HepG2 (cell line): ENCODE results near the gene SPDYE2B. TPM values are rescaled to one million over a fixed set of nuclear protein-coding genes. Genes with fewer than 3 reads are reported as not detected.
"Not testable (repeated sequence)": the region's sequence is repeated elsewhere in the genome, so short reads cannot be mapped to it uniquely, and the experiment has no call there.

Experiments
- ATAC-seq: fragments of 200-7000 bp; cut with Tn5 transposase; 3 replicates; pipeline ENCODE4 v1.9.1; 2020; ENCODE audit warnings: mild to moderate bottlenecking, moderate library complexity
- BruUV-seq: library from RNA; stranded (reverse); fragments of 400-500 nt; replicated peaks from 2 replicates; lab custom pipeline; 2021; lab: Mats Ljungman, UMichigan
- CTCF ChIA-PET: fragments of 300-600 bp; formaldehyde crosslinking; extraction: SDS; loops from one replicate; lab custom pipeline; 2021; ENCODE audit warnings: low total read pairs, inconsistent platforms, low intra/inter-chr PET ratio; lab: Yijun Ruan, JAX
- POLR2A ChIA-PET: fragments of 350-600 bp; sonication (Branson Sonifier 250); formaldehyde crosslinking; loops from one replicate; lab custom pipeline; 2020; ENCODE audit warnings: antibody characterized with exemption, inconsistent platforms; lab: Yijun Ruan, JAX
- DNase-seq: peaks from one replicate; pipeline ENCODE4 v3.0.0-alpha.2; 2015; ENCODE audit warnings: low spot score
- FAIRE-seq: peaks from 3 replicates; lab custom pipeline; 2011; peaks lifted over from hg19 to GRCh38; lab: Jason Lieb, UNC
- H2AFZ ChIP-seq: one replicate; pipeline ENCODE4 v1.6.1; 2011; ENCODE audit warnings: low read length, inconsistent platforms
- H3K27ac ChIP-seq: fragments of 300-600 bp; 3 replicates; pipeline ENCODE4 v1.8.0; 2011; ENCODE audit warnings: mixed run types, mild to moderate bottlenecking, mixed read lengths, low read length, inconsistent platforms; ENCODE audit not compliant: insufficient read depth; ENCODE audit errors: extremely low read length
- H3K27me3 ChIP-seq, 2 experiments: fragments of 200-600 bp in 1 of 2; 2 replicates in 1 of 2; 3 replicates in 1 of 2; pipeline versions ENCODE4 v1.6.0 to v1.8.0; 2011; ENCODE audit warnings: low read length in 2 of 2, mild to moderate bottlenecking in 2 of 2, moderate library complexity in 2 of 2, inconsistent platforms in 1 of 2; ENCODE audit not compliant: insufficient read depth in 2 of 2, control insufficient read depth in 1 of 2
- H3K36me3 ChIP-seq, 2 experiments: fragments of 200-600 bp in 1 of 2; replicated peaks in 1 of 2; 2 replicates in 1 of 2; 3 replicates in 1 of 2; pipeline versions ENCODE4 v1.5.1 to v1.8.0; 2011; ENCODE audit warnings: low read length in 2 of 2, inconsistent platforms in 1 of 2; ENCODE audit not compliant: insufficient read depth in 2 of 2, control insufficient read depth in 1 of 2
- H3K4me1 ChIP-seq: 2 replicates; pipeline ENCODE4 v1.5.1; 2012; ENCODE audit warnings: low read length, inconsistent platforms; ENCODE audit not compliant: insufficient read depth
- H3K4me2 ChIP-seq: 2 replicates; pipeline ENCODE4 v1.6.0; 2011; ENCODE audit warnings: low read depth, low read length, inconsistent platforms
- H3K4me3 ChIP-seq, 3 experiments: fragments of 200-600 bp in 1 of 3; sonication (generic), shearing (Covaris generic) in 1 of 3; replicated peaks in 1 of 3; 2 replicates each; pipeline ENCODE4 v1.5.1; 2011 to 2016; ENCODE audit warnings: low read length in 3 of 3, inconsistent platforms in 2 of 3, low read depth in 2 of 3, mild to moderate bottlenecking in 2 of 3, control low read depth in 1 of 3, mixed read lengths in 1 of 3; ENCODE audit not compliant: insufficient read depth in 1 of 3
- H3K79me2 ChIP-seq: one replicate; pipeline ENCODE4 v1.6.1; 2011; ENCODE audit warnings: low read length, inconsistent platforms; ENCODE audit not compliant: insufficient read depth
- H3K9ac ChIP-seq: 2 replicates; pipeline ENCODE4 v1.6.0; 2011; ENCODE audit warnings: mild to moderate bottlenecking, low read depth, low read length, inconsistent platforms; ENCODE audit not compliant: insufficient read depth
- H3K9me3 ChIP-seq: 2 replicates; pipeline ENCODE4 v1.5.1; 2012; ENCODE audit warnings: mild to moderate bottlenecking, low read length
- H4K20me1 ChIP-seq: 2 replicates; pipeline ENCODE4 v1.6.0; 2011; ENCODE audit warnings: inconsistent platforms, mild to moderate bottlenecking, low read length, moderate library complexity; ENCODE audit not compliant: insufficient read depth
- GABPB1 ChIP-seq: IDR thresholded peaks from 2 replicates; pipeline ENCODE4 v1.6.1; 2016; ENCODE audit warnings: mild to moderate bottlenecking, missing genetic modification reagents, moderate library complexity, missing compliant biosample characterization
- KDM2A ChIP-seq: sonication (generic); formaldehyde crosslinking; IDR thresholded peaks from 2 replicates; pipeline ENCODE4 v1.4.0; 2020; ENCODE audit warnings: low read depth, missing genetic modification reagents, borderline replicate concordance
- WGBS: methylation state at CpG from one replicate; pipeline ENCODE4 v1.1.6; 2017; ENCODE audit warnings: low lambda C conversion rate; 5-methylcytosine and 5-hydroxymethylcytosine counted together
- in situ Hi-C: cut with HindIII; loops from 2 replicates; pipeline ENCODE4 v1.10.0; 2017; ENCODE audit warnings: low pct_unique_long_range_greater_than_20kb; ENCODE audit not compliant: extremely low pct_ligation_motif_present
- intact Hi-C: fragments of 100-400 bp; cut with micrococcal nuclease; formaldehyde crosslinking; loops from one replicate; pipeline ENCODE4 v1.10.0; 2022; ENCODE audit not compliant: unreplicated experiment
- polyA plus RNA-seq, 8 experiments: library from polyadenylated mRNA; depleted of rRNA in 3 of 8; stranded (reverse) in 7 of 8; unstranded in 1 of 8; fragments of >200 nt; fragmentation: Illumina TruSeq in 4 of 8; extraction: Trizol in 4 of 8; gene quantifications; 2 replicates each; pipeline versions ENCODE4 v1.2.1 to v1.2.3, GENCODE V29; 2011 to 2016; ENCODE audit warnings: low read depth in 4 of 8, missing spikeins in 1 of 8, mixed read lengths in 1 of 8; ENCODE audit not compliant: insufficient read depth in 1 of 8
- total RNA-seq, 5 experiments: library from RNA; depleted of rRNA; stranded (reverse); fragments of >200 nt; fragmentation: Illumina TruSeq; extraction: Trizol; gene quantifications; 2 replicates each; pipeline ENCODE4 v1.2.3, GENCODE V29; 2016; ENCODE audit warnings: low read depth in 1 of 5
- TF ChIP-seq, protein P1 (sequence below): sonication (generic); formaldehyde crosslinking; IDR thresholded peaks from 2 replicates; pipeline ENCODE4 v1.4.0; 2020; ENCODE audit warnings: missing genetic modification reagents

Gene SPDYE2B
- total and polyA plus RNA-seq, 2 of the 13 experiments (the other 11 are each of a cell fraction or from before 2014, with no cell fraction given): not detected

DNA sequence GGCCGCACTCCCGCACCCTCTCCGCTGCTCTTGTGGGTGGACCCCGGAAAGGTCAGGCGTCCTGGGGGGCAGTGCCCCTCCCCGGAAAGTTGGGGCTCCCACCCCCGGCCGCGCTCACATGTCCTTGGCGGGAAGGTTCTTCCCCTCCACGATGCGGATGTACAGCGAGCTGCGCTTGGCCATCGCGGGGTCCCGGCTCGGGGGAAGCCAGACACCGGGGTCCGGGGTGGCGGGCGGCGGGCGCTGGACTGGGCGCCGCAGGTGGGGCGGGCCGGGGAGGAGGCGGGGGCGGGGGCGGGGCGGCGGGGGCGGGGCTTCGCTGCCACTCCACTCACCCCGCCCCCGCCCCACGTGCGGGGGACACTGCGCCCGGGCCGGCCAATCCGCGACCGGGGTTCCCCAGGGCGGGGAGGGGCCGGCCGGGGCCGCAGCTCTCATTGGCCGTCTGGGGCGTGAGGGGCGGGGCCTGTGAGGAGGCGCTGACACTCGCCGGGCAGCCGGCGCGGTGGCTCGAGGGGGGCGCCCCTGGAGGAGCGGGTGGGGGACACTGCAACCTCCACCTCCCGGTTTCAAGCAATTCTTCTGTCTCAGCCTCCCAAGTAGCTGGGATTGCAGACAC is 33.5 kb upstream of the SPDYE2B start, which contains the start of gene RASA4:
Gene RASA4 (minus strand): TSS at position 250 of the 619 bp plus-strand sequence. CDS start 67 bp downstream, at position 183.
- H3K27ac ChIP-seq, H3K27me3 ChIP-seq, POLR2A ChIA-PET, H3K4me1 ChIP-seq, H4K20me1 ChIP-seq, intact Hi-C loops, in situ Hi-C loops, BruUV-seq, CTCF ChIA-PET, H3K9ac ChIP-seq, DNase-seq, FAIRE-seq, H3K79me2 ChIP-seq, H3K9me3 ChIP-seq, H3K36me3 ChIP-seq, H2AFZ ChIP-seq: not testable (repeated sequence)
- TF ChIP-seq KDM2A (peak; percentile 41; the same call in 1 of the 2 replicates), GABPB1 (CRISPR knock-in tag) (peak; percentile 12; the same call in 1 of the 2 replicates)
- TF ChIP-seq, protein P1, sequence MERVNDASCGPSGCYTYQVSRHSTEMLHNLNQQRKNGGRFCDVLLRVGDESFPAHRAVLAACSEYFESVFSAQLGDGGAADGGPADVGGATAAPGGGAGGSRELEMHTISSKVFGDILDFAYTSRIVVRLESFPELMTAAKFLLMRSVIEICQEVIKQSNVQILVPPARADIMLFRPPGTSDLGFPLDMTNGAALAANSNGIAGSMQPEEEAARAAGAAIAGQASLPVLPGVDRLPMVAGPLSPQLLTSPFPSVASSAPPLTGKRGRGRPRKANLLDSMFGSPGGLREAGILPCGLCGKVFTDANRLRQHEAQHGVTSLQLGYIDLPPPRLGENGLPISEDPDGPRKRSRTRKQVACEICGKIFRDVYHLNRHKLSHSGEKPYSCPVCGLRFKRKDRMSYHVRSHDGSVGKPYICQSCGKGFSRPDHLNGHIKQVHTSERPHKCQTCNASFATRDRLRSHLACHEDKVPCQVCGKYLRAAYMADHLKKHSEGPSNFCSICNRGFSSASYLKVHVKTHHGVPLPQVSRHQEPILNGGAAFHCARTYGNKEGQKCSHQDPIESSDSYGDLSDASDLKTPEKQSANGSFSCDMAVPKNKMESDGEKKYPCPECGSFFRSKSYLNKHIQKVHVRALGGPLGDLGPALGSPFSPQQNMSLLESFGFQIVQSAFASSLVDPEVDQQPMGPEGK: peak; percentile 40; the same call in 1 of the 2 replicates
- no CpG with 5 or more reads among the region's 62 CpGs for WGBS
- ATAC-seq: peak; percentile 82
- H3K4me2 ChIP-seq: peak within 1 kb of the TSS; percentile 36; the same call in 1 of the 2 replicates
- peak within 1 kb of the TSS in 2 of 3 experiments; percentile 46 to 47; a peak in 3 of 6 replicates for H3K4me3 ChIP-seq

DNA sequence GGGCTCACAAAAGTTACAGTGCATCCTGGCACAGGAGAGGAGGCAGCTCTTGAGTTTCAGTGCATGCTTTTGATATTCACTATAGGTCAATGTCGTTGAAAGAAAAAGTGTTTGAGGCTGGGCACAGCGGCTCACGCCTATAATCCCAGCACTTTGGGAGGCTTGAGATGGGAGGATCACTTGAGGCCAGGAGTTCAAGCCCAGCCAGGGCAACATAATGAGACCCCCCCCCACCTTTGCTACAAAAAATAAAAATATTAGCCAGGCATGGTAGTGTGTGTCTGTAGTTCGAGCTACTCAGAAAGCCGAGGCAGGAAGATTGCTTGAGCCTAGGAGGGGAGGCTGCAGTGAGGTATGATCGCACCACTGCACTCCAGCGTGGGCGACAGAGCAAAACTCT is 32.0 kb upstream of the SPDYE2B start:
- FAIRE-seq, in situ Hi-C loops, intact Hi-C loops, H3K79me2 ChIP-seq, H3K4me3 ChIP-seq, H4K20me1 ChIP-seq, H3K4me2 ChIP-seq, POLR2A ChIA-PET, H3K27ac ChIP-seq, ATAC-seq, H3K36me3 ChIP-seq, H3K9me3 ChIP-seq, BruUV-seq, CTCF ChIA-PET, DNase-seq, H3K27me3 ChIP-seq, H3K9ac ChIP-seq, H3K4me1 ChIP-seq, H2AFZ ChIP-seq: not testable (repeated sequence)
- WGBS: 65% methylated on average over 3 of the region's 8 CpGs

DNA sequence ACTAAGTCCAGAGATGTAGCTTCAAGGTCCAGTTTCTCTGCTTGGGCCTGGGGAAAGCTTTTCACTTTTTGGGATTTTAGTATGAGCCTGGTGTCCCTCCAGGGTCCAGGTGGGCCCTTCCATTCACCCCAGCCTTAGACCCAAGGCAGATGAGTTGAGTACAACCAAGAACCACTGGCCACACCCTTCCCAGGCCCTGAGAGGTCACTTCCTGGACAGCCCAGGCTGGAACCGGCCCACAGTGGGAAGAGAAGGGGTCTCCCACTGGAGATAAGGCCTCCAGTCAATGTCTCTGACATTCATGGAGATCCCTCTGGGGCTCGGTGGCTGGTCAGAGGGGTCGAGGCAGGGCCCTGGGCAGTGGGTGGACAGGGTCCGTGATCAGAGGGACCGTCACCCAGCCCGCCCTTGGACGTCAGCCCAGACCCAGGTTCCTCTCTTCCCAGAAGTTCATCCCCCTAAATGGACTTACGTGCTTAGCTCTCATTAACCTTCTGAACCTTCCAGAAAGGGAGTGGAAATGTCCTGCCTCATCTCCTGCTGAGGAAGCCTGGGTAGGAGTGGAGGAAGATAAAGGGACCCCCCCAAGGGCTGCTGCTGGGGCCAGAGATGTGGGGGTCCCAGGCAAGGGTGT is 22.7 kb upstream of the SPDYE2B start:
- BruUV-seq, H3K4me3 ChIP-seq, H3K4me2 ChIP-seq, H2AFZ ChIP-seq, H3K4me1 ChIP-seq, H3K9ac ChIP-seq, H3K27ac ChIP-seq, H3K9me3 ChIP-seq, H4K20me1 ChIP-seq, H3K79me2 ChIP-seq, intact Hi-C loops, DNase-seq, H3K36me3 ChIP-seq, POLR2A ChIA-PET, CTCF ChIA-PET, in situ Hi-C loops, FAIRE-seq, H3K27me3 ChIP-seq: not testable (repeated sequence)
- no CpG with 5 or more reads among the region's 8 CpGs for WGBS
- peak; percentile 8; the same call in 2 of the 3 replicates for ATAC-seq
